ENCODE measurements around the gene LENEP.

- TF ChIP-seq POLR2A (IDR thresholded peaks at IDR 0.05; ENCODE audit: low read depth, low read length) (no peak), TAF1 (IDR thresholded peaks at IDR 0.05; ENCODE audit: low read depth, low read length) (no peak), POLR2AphosphoS5 (IDR thresholded peaks at IDR 0.05; ENCODE audit: low read depth, low read length) (no peak), SPI1 (IDR thresholded peaks at IDR 0.05; ENCODE audit: low read depth, low read length) (no peak), POU2F2 (IDR thresholded peaks at IDR 0.05; ENCODE audit: low read depth, low read length) (no peak)
Measured at GRCh38 chr1:154969860-154970452, 23.4 kb upstream of the LENEP start.

Measured in GM12891 (cell line).